Transverse colon (tissue), 4 donors: ENCODE measurements around the gene PRPF19. TPM values are rescaled to one million over a fixed set of nuclear protein-coding genes. Genes with fewer than 3 reads are reported as not detected.

Experiments
- DNase-seq: peaks from one replicate; pipeline ENCODE4 v3.0.0-alpha.2; 2019
- H3K27ac ChIP-seq, 4 donors: fragments of 200-600 bp; sonication (generic); 2 replicates each; pipeline ENCODE4 v1.5.1; 2016 to 2018; ENCODE audit warnings: inconsistent platforms in 4 of 4
- H3K27me3 ChIP-seq: fragments of 200-600 bp; sonication (generic); 2 replicates; pipeline ENCODE4 v1.5.1; 2017; ENCODE audit warnings: inconsistent platforms
- H3K36me3 ChIP-seq, 4 donors: fragments of 200-600 bp; sonication (generic); 2 replicates each; pipeline ENCODE4 v1.5.1; 2017 to 2019; ENCODE audit warnings: inconsistent platforms in 4 of 4
- H3K4me1 ChIP-seq, 4 donors: fragments of 200-600 bp; sonication (generic); 2 replicates each; pipeline ENCODE4 v1.5.1; 2017 to 2020; ENCODE audit warnings: inconsistent platforms in 4 of 4
- H3K4me3 ChIP-seq, 4 donors: fragments of 200-600 bp; sonication (generic); 1 replicate in 1 of 4; 2 replicates in 3 of 4; pipeline versions ENCODE4 v1.5.1 to v1.6.1; 2017 to 2019; ENCODE audit warnings: inconsistent platforms in 4 of 4
- H3K9me3 ChIP-seq, 2 donors: fragments of 200-600 bp; sonication (generic); 2 replicates each; pipeline ENCODE4 v1.5.1; 2017 to 2019; ENCODE audit warnings: inconsistent platforms in 2 of 2
- CTCF ChIP-seq, 5 experiments: fragments of 200-600 bp in 3 of 5; fragments of 450-650 bp in 2 of 5; sonication (generic) in 3 of 5; IDR thresholded peaks; 1 replicate in 2 of 5; 2 replicates in 3 of 5; pipeline ENCODE4 v1.5.1; 2016 to 2017; ENCODE audit warnings: antibody characterized with exemption in 5 of 5, inconsistent platforms in 3 of 5, mild to moderate bottlenecking in 2 of 5, moderate library complexity in 1 of 5
- EP300 ChIP-seq: sonication (generic); formaldehyde crosslinking; IDR thresholded peaks from one replicate; pipeline ENCODE4 v1.6.1; 2017; ENCODE audit warnings: antibody characterized with exemption, low read depth
- POLR2A ChIP-seq: fragments of 450-650 bp; IDR thresholded peaks from one replicate; pipeline ENCODE4 v1.6.1; 2016; ENCODE audit warnings: antibody characterized with exemption, mild to moderate bottlenecking, moderate library complexity
- POLR2AphosphoS5 ChIP-seq, 3 donors: sonication (generic); formaldehyde crosslinking; IDR thresholded peaks; one replicate each; pipeline ENCODE4 v1.6.1; 2016; ENCODE audit warnings: antibody characterized with exemption in 3 of 3
- WGBS, 2 donors: methylation state at CpG; one replicate each; pipeline ENCODE4 v1.1.5; 2018; ENCODE audit warnings: low coverage in 1 of 2; 5-methylcytosine and 5-hydroxymethylcytosine counted together
- in situ Hi-C, 4 donors: fragments of 200-750 bp; cut with MboI; loops; one replicate each; pipeline versions ENCODE4 v1.15.0 to v1.15.1; 2017; ENCODE audit warnings: low sequenced_read_pairs in 3 of 4, low pct_ligation_motif_present in 1 of 4, low pct_unique_long_range_greater_than_20kb in 1 of 4
- intact Hi-C: fragments of 100-400 bp; cut with DNase I; formaldehyde crosslinking; loops from one replicate; pipeline ENCODE4 v1.15.1; 2023; ENCODE audit warnings: low total_unique reads
- total RNA-seq, 4 donors: library from RNA; depleted of rRNA; stranded (reverse); fragments of >200 nt; gene quantifications; one replicate each; pipeline ENCODE4 v1.1.0, GENCODE V29; 2016

PRPF19 gene
- total RNA-seq, 4 donors from 2014 or later: 15.5 to 70.3 (median 42.8) TPM

DNA sequence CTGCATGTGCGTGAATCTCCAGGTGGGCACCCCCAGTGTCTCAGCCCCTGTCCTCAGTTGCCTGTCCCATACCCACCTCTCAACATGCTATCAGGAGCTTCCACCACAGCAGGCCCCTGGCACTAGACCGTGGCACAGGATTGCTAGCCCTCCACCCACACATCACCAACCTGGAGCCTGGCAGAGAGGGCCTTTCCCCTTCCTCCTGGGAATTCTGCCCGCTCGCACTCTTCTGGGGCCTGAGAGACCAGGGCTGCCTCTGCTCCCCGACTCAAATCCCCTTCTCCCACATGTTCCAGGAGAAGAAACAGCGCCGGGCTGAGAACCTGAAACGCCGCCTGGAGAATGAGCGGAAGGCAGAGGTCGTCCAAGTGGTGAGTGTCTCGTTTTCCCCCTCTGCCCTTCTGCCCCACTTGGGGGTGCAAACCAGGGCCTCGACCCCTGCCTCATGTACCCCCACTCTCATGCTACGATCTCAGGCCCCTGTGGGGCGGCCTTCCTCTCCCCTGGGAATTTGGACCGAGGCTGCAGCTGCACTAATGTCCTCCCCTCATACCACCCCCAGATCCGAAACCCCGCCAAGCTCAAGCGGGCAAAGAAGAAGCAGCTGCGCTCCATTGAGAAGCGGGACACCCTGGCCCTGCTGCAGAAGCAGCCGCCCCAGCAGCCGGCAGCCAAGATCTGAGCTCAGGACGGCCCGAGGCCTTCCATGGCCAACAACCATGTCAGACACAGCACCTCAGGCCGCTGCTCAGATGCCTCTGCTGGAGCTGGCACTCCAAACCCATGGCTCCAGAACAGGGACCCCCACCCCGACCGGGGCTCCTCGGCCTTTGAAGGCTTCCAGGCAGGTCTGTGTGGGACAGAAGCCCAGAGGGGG is 56.5 kb downstream of the PRPF19 start:
- Histone ChIP-seq H3K27ac (no peak overlapping the region), H3K4me3 (no peak overlapping the region), H3K9me3 (no peaks in the 10 kb centered on the region), H3K27me3 (no peaks in the 10 kb centered on the region), H3K36me3 (peaks cover 0 to 18% (median 6%) of the 10 kb centered on the region in 4 donors), H3K4me1 (peaks cover 0 to 16% (median 7%) of the 10 kb centered on the region in 4 donors)
- TF ChIP-seq POLR2AphosphoS5 (IDR thresholded peaks at IDR 0.05) (no peak), CTCF (IDR thresholded peaks at IDR 0.05) (no peak), POLR2A (no peak), EP300 (no peak)
- 96% methylated on average over 23 of the region's 29 CpGs; no CpG with 5 or more reads in 1 of the 2 donors for WGBS, 2 donors
- DNase-seq: no peak
- in situ Hi-C loops (loop anchor here in 2 of 4 donors (25.0 kb wide), 3 partner anchors 287 to 487 kb away; partner anchors contain the start of genes DDB1 (in 1 of the 2) and TKFC (in 1 of the 2)), intact Hi-C loops (no loop called here)

- in situ Hi-C loops (loop anchor here in 2 of 4 donors (25.0 kb wide), 3 partner anchors 289 to 489 kb away; partner anchors contain the start of genes DDB1 (in 1 of the 2) and TKFC (in 1 of the 2)), intact Hi-C loops (no loop called here)
- DNase-seq: no peak
- H3K4me1 ChIP-seq: peaks cover 6 to 27% (median 17%) of the 10 kb centered on the region in 4 donors
- 85 to 90% methylated on average over 5 to 10 of the region's 10 CpGs for whole genome bisulfite sequencing, 2 donors
- no peak overlapping the region for H3K27ac ChIP-seq
- H3K27me3 ChIP-seq: no peaks in the 10 kb centered on the region
- peaks cover 0 to 18% (median 6%) of the 10 kb centered on the region in 4 donors for H3K36me3 ChIP-seq
- no peaks in the 10 kb centered on the region for H3K9me3 ChIP-seq
- H3K4me3 ChIP-seq: no peak overlapping the region
- no peak for TF ChIP-seq CTCF (IDR thresholded peaks at IDR 0.05)
- TF ChIP-seq POLR2A: no peak
Measured at GRCh38 chr11:60848714-60849151, 57.7 kb downstream of the PRPF19 start.

- Histone ChIP-seq H3K4me3 (no peak overlapping the region), H3K36me3 (peaks cover 0 to 18% (median 6%) of the 10 kb centered on the region in 4 donors), H3K27me3 (no peaks in the 10 kb centered on the region), H3K4me1 (peaks cover 13 to 35% (median 24%) of the 10 kb centered on the region in 4 donors), H3K27ac (no peak overlapping the region), H3K9me3 (no peaks in the 10 kb centered on the region)
- intact Hi-C loops (no loop called here), in situ Hi-C loops (loop anchor here in 2 of 4 donors (25.0 kb wide), 3 partner anchors 289 to 489 kb away; partner anchors contain the start of genes DDB1 (in 1 of the 2) and TKFC (in 1 of the 2))
- WGBS, 2 donors: 92 to 93% methylated on average over 5 to 12 of the region's 12 CpGs
- DNase-seq: no peak
- TF ChIP-seq CTCF (IDR thresholded peaks at IDR 0.05) (no peak), POLR2A (no peak), EP300 (no peak), POLR2AphosphoS5 (IDR thresholded peaks at IDR 0.05) (no peak)
Measured at GRCh38 chr11:60847896-60848295, 58.5 kb downstream of the PRPF19 start.

GRCh38 chr11:60847281-60847680 is 59.1 kb downstream of the PRPF19 start:
- Histone ChIP-seq H3K36me3 (peaks cover 0 to 18% (median 6%) of the 10 kb centered on the region in 4 donors), H3K27ac (no peak overlapping the region), H3K4me3 (no peak overlapping the region), H3K27me3 (no peaks in the 10 kb centered on the region), H3K4me1 (peaks cover 15 to 41% (median 25%) of the 10 kb centered on the region in 4 donors), H3K9me3 (no peaks in the 10 kb centered on the region)
- TF ChIP-seq CTCF (IDR thresholded peaks at IDR 0.05) (no peak), EP300 (no peak), POLR2A (no peak), POLR2AphosphoS5 (IDR thresholded peaks at IDR 0.05) (no peak)
- WGBS, 2 donors: 79 to 87% methylated on average over 3 to 12 of the region's 13 CpGs
- in situ Hi-C loops: loop anchor here in 2 of 4 donors (25.0 kb wide), 3 partner anchors 290 to 490 kb away; partner anchors contain the start of genes DDB1 (in 1 of the 2) and TKFC (in 1 of the 2)
- DNase-seq: no peak
- intact Hi-C loops: no loop called here
